ENCODE results near the gene JADE2.

DNA sequence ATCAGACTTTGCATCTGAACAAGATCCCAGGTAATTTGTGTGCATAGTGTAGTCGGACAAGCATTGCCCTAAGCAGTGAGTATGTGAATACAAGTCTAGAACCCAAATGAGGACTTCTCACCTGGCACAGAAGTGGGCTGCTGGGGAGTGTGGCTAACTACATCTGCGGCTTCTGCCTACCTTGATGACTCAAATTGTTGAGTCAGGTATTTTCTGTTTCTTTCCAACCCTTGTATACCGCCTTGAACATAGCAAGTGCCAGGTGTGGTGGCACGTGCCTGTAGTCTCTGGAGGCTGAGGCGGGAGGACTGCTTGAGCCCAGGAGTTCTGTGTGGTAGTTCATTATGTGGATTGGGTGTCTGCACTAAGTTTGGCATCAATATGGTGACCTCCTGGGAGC, 7.9 kb upstream of the JADE2 start:
- TF ChIP-seq, protein P1, sequence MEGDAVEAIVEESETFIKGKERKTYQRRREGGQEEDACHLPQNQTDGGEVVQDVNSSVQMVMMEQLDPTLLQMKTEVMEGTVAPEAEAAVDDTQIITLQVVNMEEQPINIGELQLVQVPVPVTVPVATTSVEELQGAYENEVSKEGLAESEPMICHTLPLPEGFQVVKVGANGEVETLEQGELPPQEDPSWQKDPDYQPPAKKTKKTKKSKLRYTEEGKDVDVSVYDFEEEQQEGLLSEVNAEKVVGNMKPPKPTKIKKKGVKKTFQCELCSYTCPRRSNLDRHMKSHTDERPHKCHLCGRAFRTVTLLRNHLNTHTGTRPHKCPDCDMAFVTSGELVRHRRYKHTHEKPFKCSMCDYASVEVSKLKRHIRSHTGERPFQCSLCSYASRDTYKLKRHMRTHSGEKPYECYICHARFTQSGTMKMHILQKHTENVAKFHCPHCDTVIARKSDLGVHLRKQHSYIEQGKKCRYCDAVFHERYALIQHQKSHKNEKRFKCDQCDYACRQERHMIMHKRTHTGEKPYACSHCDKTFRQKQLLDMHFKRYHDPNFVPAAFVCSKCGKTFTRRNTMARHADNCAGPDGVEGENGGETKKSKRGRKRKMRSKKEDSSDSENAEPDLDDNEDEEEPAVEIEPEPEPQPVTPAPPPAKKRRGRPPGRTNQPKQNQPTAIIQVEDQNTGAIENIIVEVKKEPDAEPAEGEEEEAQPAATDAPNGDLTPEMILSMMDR (IDR thresholded peaks at IDR 0.05): no peak
- no peak for TF ChIP-seq POLR2A (IDR thresholded peaks at IDR 0.05)
- TF ChIP-seq EP300 (IDR thresholded peaks at IDR 0.05): no peak
- no peak for TF ChIP-seq POLR2AphosphoS5 (IDR thresholded peaks at IDR 0.05)

All from stomach (tissue), 4 donors.